KOPT-K1 (cell line): ENCODE measurements around the gene CA7.
"Not testable (repeated sequence)": the region's sequence is repeated elsewhere in the genome, so short reads cannot be mapped to it uniquely, and the experiment has no call there.

Source experiments
- H3K27ac ChIP-seq: fragments of 200-600 bp; sonication (generic); 2 replicates; pipeline ENCODE4 v1.5.1; 2016; ENCODE audit warnings: antibody characterized with exemption, mild to moderate bottlenecking, low read depth, low read length; ENCODE audit not compliant: poor library complexity, severe bottlenecking
- H3K36me3 ChIP-seq: fragments of 200-600 bp; sonication (generic); 2 replicates; pipeline ENCODE4 v1.5.1; 2017; ENCODE audit warnings: antibody characterized with exemption, mild to moderate bottlenecking, low read length, moderate library complexity; ENCODE audit not compliant: insufficient read depth
- H3K9me3 ChIP-seq: fragments of 200-600 bp; sonication (generic); 2 replicates; pipeline ENCODE4 v1.5.1; 2017; ENCODE audit warnings: antibody characterized with exemption, low read length, mild to moderate bottlenecking; ENCODE audit not compliant: insufficient read depth, poor library complexity, severe bottlenecking

CA7 gene

DNA sequence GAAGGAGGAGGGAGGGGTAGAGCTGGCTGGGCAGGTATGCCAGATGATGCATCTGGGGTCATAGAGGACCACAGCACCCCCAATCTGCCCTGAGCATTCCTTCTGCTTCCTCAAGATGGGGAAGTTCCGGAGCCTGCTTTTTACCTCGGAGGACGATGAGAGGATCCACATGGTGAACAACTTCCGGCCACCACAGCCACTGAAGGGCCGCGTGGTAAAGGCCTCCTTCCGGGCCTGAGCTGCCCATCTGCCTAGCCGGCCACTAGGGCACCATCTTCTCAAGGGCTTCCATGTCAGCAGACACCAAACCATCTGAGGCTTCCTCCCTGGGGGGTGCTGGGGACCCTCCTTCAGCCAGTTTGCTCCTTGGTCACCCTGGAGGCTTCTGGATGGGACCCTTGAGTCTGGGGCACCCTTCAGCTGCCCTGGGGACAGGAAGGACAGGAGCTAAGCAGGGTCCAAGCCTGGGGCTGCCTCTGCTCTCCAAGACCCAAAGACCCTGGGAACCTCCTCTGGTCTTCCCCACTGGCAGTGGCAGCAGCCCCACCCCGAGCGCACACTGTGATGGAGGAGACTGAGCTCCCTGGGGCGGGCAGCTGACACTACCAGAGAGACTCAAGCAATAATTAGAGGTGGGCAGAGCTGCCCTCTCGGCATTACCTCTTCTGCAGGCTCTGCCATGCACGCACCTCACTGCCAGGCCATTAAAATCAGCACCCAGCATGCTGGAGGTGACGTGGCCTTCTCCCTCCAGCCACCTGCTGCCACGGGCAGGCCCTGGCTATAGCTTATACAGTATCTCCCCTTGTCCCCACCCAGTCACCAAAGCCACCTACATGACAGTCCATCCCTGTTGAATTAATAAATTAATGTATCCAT lies 9.3 kb downstream of the CA7 start:
- H3K9me3 ChIP-seq, result no peaks in the 10 kb centered on the region
- H3K36me3 ChIP-seq, result no peaks in the 10 kb centered on the region
- H3K27ac ChIP-seq, result no peak overlapping the region

DNA sequence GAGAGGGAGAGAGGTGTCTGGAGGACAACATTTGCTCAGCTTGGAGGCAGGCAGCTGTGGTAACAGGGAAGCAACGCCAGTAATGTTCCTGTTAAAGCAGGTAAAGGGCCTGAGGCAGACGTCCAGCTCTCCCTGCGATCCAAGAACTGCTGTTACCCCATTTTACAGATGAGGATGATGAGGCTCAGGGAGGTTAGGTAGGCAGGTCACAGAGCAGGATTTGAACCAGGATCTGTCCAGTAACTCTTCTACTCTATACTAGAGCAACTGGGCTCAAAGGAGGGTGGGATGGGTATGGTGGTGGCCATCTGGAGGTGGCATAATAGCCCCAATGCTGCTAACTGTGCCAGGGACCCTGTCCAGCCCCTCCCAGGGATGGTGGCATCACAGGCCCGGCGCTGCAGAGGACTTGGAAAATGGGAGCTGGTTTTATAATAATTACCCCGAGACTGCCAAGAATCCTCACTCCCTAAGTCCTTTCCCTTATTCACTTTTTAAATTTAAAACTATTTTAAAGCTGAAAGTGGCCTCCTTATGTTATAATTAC lies 12.0 kb downstream of the CA7 start:
- no peak overlapping the region for H3K27ac ChIP-seq
- H3K36me3 ChIP-seq, result no peaks in the 10 kb centered on the region
- H3K9me3 ChIP-seq, result no peaks in the 10 kb centered on the region

DNA sequence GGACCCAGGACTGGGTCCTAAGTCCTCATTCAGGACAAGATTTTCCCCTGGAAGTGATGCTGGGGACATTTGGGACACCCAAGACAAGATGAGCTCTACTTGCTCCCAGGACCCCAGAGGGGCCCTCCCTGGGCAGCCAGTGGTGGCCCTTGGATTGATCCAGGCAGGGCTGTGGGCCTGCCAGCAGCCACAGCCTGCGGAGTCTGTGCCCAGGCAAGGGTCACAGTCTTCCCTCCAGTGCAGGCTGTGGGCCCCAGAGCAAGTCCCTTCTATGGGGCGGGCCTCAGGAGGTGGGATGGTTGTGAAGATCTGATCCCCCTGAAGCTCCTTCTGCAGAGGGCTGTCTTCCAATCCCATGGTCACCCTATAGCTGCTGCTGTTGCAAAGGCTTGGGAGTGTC lies 12.6 kb downstream of the CA7 start:
- Histone ChIP-seq H3K9me3 (no peaks in the 10 kb centered on the region), H3K36me3 (no peaks in the 10 kb centered on the region), H3K27ac (no peak overlapping the region)

DNA sequence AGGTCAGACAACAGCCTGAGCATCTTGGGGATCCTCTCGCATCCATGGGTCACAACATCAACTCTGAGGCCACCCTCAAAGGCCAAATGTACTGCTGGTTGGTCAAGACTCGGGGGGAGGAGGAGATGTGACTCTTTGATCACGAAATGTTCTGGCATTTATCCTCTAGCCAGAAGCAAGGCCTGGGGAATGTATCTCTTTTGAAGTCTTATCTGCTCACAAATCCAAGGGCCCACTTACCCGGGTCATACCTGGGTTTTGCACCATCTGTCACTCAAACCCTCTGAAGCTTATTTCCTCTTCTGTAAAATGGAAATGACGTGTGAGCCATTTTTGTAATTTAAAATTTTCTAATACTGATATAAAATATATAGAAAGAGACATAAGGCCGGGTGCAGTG lies 13.2 kb downstream of the CA7 start:
- Histone ChIP-seq H3K9me3 (no peaks in the 10 kb centered on the region), H3K27ac (no peak overlapping the region), H3K36me3 (no peaks in the 10 kb centered on the region)

DNA sequence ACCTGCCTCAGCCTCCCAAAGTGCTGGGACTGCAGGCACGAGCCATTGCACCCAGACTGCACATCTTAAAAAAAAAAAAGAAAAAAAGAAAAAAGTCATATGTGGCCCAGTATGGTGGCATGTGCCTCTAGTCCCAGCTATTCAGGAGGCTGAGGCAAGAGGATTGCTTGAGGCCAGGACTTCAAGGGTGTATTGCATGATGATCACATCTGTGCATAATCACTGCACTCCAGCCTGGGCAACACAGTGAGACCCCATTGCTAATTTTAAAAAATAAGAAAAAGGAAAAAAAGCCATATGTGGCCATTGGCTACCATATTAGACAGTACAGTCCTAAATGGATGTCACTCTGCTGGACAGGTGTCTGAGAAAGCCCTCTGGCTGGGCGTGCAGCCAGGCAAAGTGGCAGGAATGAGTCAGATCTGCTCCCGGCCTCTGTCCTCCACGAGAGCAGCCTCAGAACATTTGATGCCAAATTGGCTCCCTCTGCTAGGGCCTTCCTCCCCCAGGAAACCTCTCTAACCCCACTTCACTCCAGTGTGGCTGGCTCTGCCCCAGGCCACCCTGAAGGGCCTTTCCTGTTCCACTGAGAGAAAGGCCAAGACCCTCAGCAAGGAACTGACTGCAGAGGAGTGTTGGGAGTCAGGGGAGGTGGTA lies 14.7 kb downstream of the CA7 start:
- Histone ChIP-seq H3K27ac (no peak overlapping the region), H3K36me3 (no peaks in the 10 kb centered on the region), H3K9me3 (no peaks in the 10 kb centered on the region)

DNA sequence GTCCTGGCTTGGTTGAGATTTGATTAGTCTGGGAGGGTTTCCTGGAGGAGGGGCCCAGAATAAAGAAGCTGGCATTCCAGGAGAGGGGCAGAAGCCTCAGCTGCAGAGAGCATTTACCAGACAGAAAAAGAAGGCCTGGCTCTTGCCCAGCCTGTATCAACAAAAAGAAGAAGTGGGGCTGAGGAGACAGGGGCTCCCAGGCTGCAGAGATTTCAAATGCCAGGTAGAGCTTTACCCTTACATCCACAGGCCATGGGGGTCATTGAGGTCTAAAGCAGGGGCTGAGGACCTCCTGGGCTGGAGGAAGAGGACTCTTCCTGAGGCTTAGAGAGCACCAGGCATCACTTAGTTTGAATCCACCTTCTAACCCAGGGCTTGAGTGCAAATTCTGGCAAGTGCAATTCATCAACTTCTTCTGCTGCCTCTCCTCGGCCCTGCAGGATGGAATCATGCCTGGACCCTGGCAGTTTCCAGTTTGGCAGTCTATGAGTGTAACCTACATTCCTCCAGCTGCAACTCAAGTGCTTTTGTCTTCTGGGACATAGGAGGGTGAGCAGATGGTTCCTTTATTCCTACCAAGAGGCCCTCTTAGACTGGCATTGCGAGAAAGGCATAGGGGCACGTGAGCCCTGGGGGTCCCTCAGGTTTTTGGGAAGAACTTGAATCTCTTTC lies 15.3 kb downstream of the CA7 start:
- H3K36me3 ChIP-seq, result no peaks in the 10 kb centered on the region
- H3K27ac ChIP-seq, result no peak overlapping the region
- no peaks in the 10 kb centered on the region for H3K9me3 ChIP-seq

DNA sequence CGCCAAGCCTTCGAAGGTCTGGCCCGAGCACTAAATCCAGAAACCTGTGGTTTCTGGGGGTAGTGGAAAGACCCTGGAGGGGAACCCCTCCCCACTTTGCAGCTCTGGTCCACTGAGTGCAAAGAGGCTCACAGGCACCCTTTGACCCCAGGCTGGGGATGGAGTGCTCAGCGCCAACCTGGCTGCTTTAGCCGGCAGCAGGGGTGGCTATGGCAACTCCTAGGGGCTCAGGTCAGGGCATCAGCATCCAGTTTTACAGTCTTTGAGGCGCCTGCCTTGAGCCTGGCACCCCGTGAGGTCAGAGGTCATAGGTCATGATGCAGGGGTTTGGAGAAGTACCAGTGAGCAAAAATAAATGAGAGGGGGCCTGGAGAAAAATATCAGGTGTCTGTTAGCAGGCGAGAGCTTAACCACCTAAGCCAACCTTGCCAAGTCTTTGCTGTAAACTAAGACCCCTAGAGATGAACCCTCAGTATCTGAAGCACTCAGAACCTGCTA lies 17.9 kb downstream of the CA7 start:
- H3K27ac ChIP-seq, result no peak overlapping the region
- H3K36me3 ChIP-seq, result no peaks in the 10 kb centered on the region
- H3K9me3 ChIP-seq, result no peaks in the 10 kb centered on the region

DNA sequence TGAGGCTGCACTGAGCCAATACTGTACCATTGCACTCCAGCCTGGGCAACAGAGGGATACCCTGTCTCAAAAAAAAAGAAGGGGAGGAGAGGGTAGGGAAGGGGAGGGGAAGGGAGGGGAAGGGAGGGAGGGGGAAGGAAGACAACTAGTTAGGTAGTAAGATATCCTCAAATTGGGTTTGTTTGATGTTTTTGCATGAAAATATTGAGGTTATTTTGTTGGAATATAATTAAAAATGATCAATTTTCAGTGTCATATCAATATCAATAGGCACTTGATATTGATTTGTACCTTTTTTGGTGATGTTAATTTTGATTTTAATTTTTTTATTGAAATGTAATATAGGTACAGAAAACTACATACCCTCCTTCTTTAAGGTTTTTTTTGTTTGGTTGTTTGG lies 19.5 kb downstream of the CA7 start:
- H3K9me3 ChIP-seq, result no peaks in the 10 kb centered on the region
- H3K27ac ChIP-seq, result no peak overlapping the region
- H3K36me3 ChIP-seq, result no peaks in the 10 kb centered on the region

DNA sequence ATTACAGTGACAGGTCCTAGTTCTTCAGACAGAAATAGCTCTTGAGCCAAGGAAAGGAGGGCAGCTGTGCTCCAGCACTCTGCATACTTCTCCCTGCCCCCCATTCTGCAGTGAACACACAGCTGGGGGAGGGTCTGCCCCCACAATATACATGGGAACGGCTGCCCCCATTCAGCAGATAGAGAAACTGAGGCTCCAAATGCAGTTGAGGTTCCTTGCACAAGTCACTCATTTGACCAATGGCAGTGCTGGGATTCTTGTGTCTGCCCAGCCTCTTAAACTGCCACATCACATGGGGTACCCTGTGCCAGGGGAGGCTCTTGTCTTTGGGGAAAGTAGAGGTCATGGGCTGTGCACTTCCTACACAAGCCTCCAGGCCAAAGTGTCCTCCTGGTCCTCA lies 25.2 kb downstream of the CA7 start:
- no peaks in the 10 kb centered on the region for H3K36me3 ChIP-seq

DNA sequence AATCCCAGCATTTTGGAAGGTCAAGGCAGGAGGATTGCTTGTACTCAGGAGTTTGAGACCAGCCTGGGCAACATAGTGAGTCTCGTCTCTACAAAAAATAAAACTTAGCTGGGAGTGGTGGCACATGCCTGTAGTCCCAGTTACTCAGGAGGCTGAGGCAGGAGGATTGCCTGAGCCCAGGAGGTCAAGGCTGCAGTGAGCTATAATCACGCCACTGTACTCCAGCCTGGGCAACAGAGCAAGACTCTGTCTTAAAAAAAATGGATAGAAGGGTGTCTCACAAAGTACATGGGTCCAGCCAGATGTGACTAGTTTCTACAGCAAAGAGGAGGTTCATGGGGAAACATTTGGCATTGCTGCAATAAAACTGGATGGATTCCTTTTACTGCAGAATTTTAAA lies 27.1 kb downstream of the CA7 start:
- not testable (repeated sequence) for H3K27ac ChIP-seq, H3K36me3 ChIP-seq, H3K9me3 ChIP-seq

More for the DNA sequence above, 25.2 kb downstream of the CA7 start:
- H3K9me3 ChIP-seq, result no peaks in the 10 kb centered on the region
- no peak overlapping the region for H3K27ac ChIP-seq

DNA sequence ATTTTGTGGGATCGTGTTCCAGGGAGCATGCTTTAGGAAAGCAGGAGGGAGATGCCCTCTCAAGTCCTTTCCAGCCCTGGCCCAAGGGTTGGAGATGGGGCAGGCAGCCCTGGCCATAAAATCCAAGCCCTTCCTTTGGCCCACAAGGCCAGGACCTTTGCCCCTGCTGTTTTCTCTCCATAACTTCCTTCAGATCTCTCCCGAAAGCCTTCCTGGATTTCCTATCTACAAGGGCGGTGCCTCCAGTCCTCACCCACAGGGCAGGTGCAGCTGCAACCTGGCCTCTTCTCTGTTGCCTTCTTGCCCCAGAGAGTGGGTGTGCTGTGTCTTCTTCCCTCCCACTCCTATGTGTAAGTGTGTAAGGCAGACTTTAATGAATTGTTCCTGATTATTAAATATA lies 27.6 kb downstream of the CA7 start:
- H3K27ac ChIP-seq, result no peak overlapping the region
- no peaks in the 10 kb centered on the region for H3K9me3 ChIP-seq
- no peaks in the 10 kb centered on the region for H3K36me3 ChIP-seq

DNA sequence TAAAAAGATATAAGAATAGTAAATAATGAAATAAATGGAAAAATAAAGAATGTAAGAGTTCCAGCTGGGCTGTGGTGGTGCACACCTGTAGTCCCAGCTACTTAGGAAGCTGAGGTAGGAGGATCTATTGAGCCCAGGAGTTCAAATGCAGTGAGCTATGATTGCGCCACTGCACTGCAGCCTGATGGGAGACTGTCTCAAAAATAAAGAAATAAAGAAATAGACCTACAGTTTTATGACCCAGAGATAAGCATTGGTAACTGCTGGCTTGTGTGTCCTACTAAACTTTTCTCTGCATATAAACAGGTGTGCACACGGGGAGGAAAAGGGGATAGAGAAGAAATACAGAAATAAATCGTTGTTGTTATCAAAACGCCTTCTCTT lies 28.3 kb downstream of the CA7 start:
- peak overlapping the region; percentile 66 for H3K27ac ChIP-seq
- no peaks in the 10 kb centered on the region for H3K9me3 ChIP-seq

DNA sequence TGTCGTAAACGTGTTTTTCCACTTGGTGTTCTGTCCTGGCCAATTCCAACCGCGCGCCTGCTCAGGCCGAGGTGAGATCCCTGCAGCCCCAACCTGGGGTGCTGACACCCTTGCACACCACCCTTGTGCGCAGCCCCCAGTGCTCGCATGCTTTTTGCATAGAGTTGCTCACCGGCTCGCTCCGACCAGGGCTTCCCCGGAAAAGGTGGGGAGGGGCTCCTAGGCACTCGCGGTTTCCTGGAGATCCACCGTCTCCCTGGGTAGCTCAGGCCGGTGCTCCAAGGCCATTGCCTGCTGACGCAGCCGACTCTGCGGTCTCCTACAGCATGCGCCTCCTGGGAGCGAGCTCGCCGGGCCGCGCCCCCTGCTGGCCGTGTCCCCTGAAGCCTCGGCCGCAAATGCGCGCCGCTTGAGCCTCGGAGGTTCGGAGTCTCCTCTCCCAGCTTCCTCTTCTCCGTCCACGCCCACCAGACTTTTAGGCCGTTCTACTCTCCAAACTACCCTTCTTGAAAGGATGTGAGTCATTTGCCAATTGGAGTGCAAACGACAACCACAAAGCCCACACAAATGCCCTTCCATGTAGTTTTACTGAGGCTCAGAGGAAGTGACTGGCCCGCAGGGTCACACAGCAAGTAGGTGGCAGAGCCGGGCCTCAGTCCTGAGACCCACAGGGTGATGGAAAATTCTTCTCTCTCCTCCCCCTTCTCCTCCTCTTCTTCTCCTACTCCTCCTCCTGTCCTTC lies 28.9 kb downstream of the CA7 start:
- Histone ChIP-seq H3K36me3 (no peaks in the 10 kb centered on the region), H3K9me3 (no peaks in the 10 kb centered on the region), H3K27ac (peak overlapping the region; percentile 66)

More for the DNA sequence above, 28.3 kb downstream of the CA7 start:
- no peaks in the 10 kb centered on the region for H3K36me3 ChIP-seq

DNA sequence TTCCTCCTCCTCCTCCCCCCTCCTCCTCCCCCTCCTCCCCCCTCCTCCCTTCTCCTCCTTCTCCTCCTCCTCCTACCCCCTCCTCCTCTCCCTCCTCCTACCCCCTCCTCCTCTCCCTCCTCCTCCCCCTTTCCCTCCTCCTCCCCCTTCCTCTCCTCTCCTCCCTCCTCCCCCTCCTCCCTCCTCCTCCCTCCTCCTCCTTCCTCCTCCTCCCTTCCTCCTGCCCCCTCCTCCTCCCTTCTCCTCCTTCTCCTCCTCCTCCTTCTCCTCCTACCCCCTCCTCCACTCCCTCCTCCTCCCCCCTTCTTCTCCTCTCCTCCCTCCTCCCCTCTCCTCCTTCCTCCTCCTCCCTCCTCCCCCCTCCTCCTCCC lies 29.5 kb downstream of the CA7 start:
- peak overlapping the region; percentile 66 for H3K27ac ChIP-seq
- no peaks in the 10 kb centered on the region for H3K9me3 ChIP-seq
- H3K36me3 ChIP-seq, result no peaks in the 10 kb centered on the region
